H1 (cell line): Measurements from ENCODE around the gene MRPS27. TPM values are rescaled to one million over a fixed set of nuclear protein-coding genes. Genes with fewer than 3 reads are reported as not detected.

Experiments used
- CTCF ChIA-PET: fragments of 300-600 bp; sonication (Branson Sonifier 250); formaldehyde crosslinking; loops from one replicate; lab custom pipeline; 2021; ENCODE audit not compliant: partially characterized antibody; lab: Charles Lee
- POLR2A ChIA-PET: fragments of 300-600 bp; sonication (Branson Sonifier 250); formaldehyde crosslinking; loops from one replicate; lab custom pipeline; 2021; ENCODE audit warnings: inconsistent platforms; ENCODE audit not compliant: partially characterized antibody; lab: Charles Lee
- DNase-seq, 2 experiments: peaks; one replicate each; pipeline versions ENCODE4 v3.0.0 to v3.0.0-alpha.2; 2010 to 2022; ENCODE audit warnings: low spot score in 2 of 2, low read depth in 1 of 2, mixed read lengths in 1 of 2
- FAIRE-seq: peaks from 2 replicates; lab custom pipeline; 2011; peaks lifted over from hg19 to GRCh38; lab: Jason Lieb, UNC
- H2AFZ ChIP-seq: 2 replicates; pipeline ENCODE4 v1.8.1; 2012; ENCODE audit warnings: low read length, inconsistent platforms
- H2AK5ac ChIP-seq: 2 replicates; pipeline ENCODE4 v1.6.1; 2013; ENCODE audit warnings: low read depth, low read length
- H2BK120ac ChIP-seq: replicated peaks from 2 replicates; pipeline ENCODE3; 2013; ENCODE audit warnings: low read depth, low read length, inconsistent platforms
- H2BK12ac ChIP-seq: 2 replicates; pipeline ENCODE4 v1.6.1; 2013; ENCODE audit warnings: low read depth, low read length
- H2BK15ac ChIP-seq: 2 replicates; pipeline ENCODE4 v1.6.1; 2013; ENCODE audit warnings: low read length
- H2BK20ac ChIP-seq: 2 replicates; pipeline ENCODE4 v1.6.1; 2013; ENCODE audit warnings: low read length
- H2BK5ac ChIP-seq: 2 replicates; pipeline ENCODE4 v1.6.1; 2013; ENCODE audit warnings: low read depth, low read length
- H3K14ac ChIP-seq: 2 replicates; pipeline ENCODE4 v1.6.1; 2013; ENCODE audit warnings: inconsistent platforms; ENCODE audit not compliant: insufficient read length
- H3K18ac ChIP-seq: 2 replicates; pipeline ENCODE4 v1.6.1; 2013; ENCODE audit warnings: low read length; ENCODE audit errors: extremely low read depth
- H3K23ac ChIP-seq: 2 replicates; pipeline ENCODE4 v1.6.1; 2013; ENCODE audit warnings: inconsistent platforms; ENCODE audit not compliant: insufficient read length
- H3K23me2 ChIP-seq: 2 replicates; pipeline ENCODE4 v1.6.1; 2013; ENCODE audit warnings: low read depth, low read length
- H3K27ac ChIP-seq: 2 replicates; pipeline ENCODE4 v1.6.1; 2011; ENCODE audit warnings: low read depth, low read length, inconsistent platforms
- H3K27me3 ChIP-seq, 4 experiments: replicated peaks in 1 of 4; 1 replicate in 1 of 4; 2 replicates in 3 of 4; pipeline versions ENCODE4 v1.6.1 to v1.8.1; 2011 to 2013; ENCODE audit warnings: low read length in 3 of 4, mild to moderate bottlenecking in 3 of 4, inconsistent platforms in 2 of 4, mixed read lengths in 2 of 4, moderate library complexity in 1 of 4; ENCODE audit not compliant: control insufficient read depth in 3 of 4, insufficient read depth in 3 of 4; ENCODE audit errors: extremely low read depth in 1 of 4
- H3K36me3 ChIP-seq, 4 experiments: 2 replicates each; pipeline versions ENCODE4 v1.6.1 to v1.8.1; 2011 to 2013; ENCODE audit warnings: mild to moderate bottlenecking in 4 of 4, low read length in 3 of 4, moderate library complexity in 2 of 4, control low read depth in 1 of 4, inconsistent platforms in 1 of 4; ENCODE audit not compliant: insufficient read depth in 4 of 4, control insufficient read depth in 2 of 4
- H3K4ac ChIP-seq: replicated peaks from 2 replicates; pipeline ENCODE3; 2013; ENCODE audit warnings: low read length, low read depth, mixed read lengths, inconsistent platforms; ENCODE audit not compliant: insufficient read length
- H3K4me1 ChIP-seq, 4 experiments: replicated peaks in 1 of 4; 1 replicate in 1 of 4; 2 replicates in 3 of 4; pipeline versions ENCODE4 v1.6.1 to v1.8.1; 2011 to 2013; ENCODE audit warnings: low read length in 3 of 4, inconsistent platforms in 2 of 4, mixed read lengths in 1 of 4; ENCODE audit not compliant: insufficient read depth in 4 of 4, control insufficient read depth in 3 of 4
- H3K4me2 ChIP-seq, 2 experiments: 2 replicates each; pipeline versions ENCODE4 v1.6.1 to v1.8.1; 2011 to 2013; ENCODE audit warnings: low read depth in 2 of 2, low read length in 2 of 2, control low read depth in 1 of 2, inconsistent platforms in 1 of 2, mild to moderate bottlenecking in 1 of 2; ENCODE audit not compliant: insufficient read depth in 1 of 2
- H3K4me3 ChIP-seq, 4 experiments: fragments of 200-600, 300-600 bp in 1 of 4; sonication (generic), shearing (Covaris generic), sonication (Bioruptor Twin) in 1 of 4; 2 replicates each; pipeline versions ENCODE4 v1.5.1 to v1.8.1; 2011 to 2016; ENCODE audit warnings: low read length in 4 of 4, low read depth in 3 of 4, control low read depth in 2 of 4, inconsistent platforms in 2 of 4, mild to moderate bottlenecking in 2 of 4, mixed read lengths in 1 of 4, moderate library complexity in 1 of 4; ENCODE audit not compliant: insufficient read depth in 2 of 4; ENCODE audit errors: extremely low read depth in 1 of 4
- H3K56ac ChIP-seq: replicated peaks from 2 replicates; pipeline ENCODE3; 2013; ENCODE audit warnings: low read depth, mild to moderate bottlenecking, mixed read lengths, low read length, inconsistent platforms; ENCODE audit not compliant: insufficient read length
- H3K79me1 ChIP-seq: 2 replicates; pipeline ENCODE4 v1.6.1; 2013; ENCODE audit warnings: low read depth, low read length, control low read depth
- H3K79me2 ChIP-seq, 2 experiments: 2 replicates each; pipeline versions ENCODE4 v1.6.1 to v1.8.1; 2012 to 2013; ENCODE audit warnings: low read length in 2 of 2, mild to moderate bottlenecking in 2 of 2, inconsistent platforms in 1 of 2; ENCODE audit not compliant: insufficient read depth in 2 of 2, control insufficient read depth in 1 of 2
- H3K9ac ChIP-seq, 4 experiments: replicated peaks in 1 of 4; 1 replicate in 1 of 4; 2 replicates in 3 of 4; pipeline versions ENCODE4 v1.6.1 to v1.8.1; 2011 to 2013; ENCODE audit warnings: low read depth in 3 of 4, low read length in 3 of 4, control low read depth in 2 of 4, mild to moderate bottlenecking in 2 of 4, moderate library complexity in 2 of 4, inconsistent platforms in 1 of 4; ENCODE audit errors: extremely low read depth in 1 of 4
- H3K9me3 ChIP-seq, 2 experiments: 2 replicates each; pipeline versions ENCODE4 v1.6.1 to v1.8.1; 2012 to 2013; ENCODE audit warnings: mild to moderate bottlenecking in 2 of 2, moderate library complexity in 2 of 2, control low read depth in 1 of 2, inconsistent platforms in 1 of 2, low read depth in 1 of 2, low read length in 1 of 2, mixed read lengths in 1 of 2; ENCODE audit not compliant: insufficient read depth in 2 of 2
- H4K20me1 ChIP-seq, 2 experiments: replicated peaks in 1 of 2; 2 replicates each; pipeline versions ENCODE3 to v1.8.1; 2011 to 2013; ENCODE audit warnings: inconsistent platforms in 2 of 2, low read length in 2 of 2, mild to moderate bottlenecking in 1 of 2; ENCODE audit not compliant: insufficient read depth in 2 of 2, control insufficient read depth in 1 of 2
- H4K5ac ChIP-seq: 2 replicates; pipeline ENCODE4 v1.6.1; 2013; ENCODE audit warnings: low read length, low read depth, mixed read lengths, inconsistent platforms; ENCODE audit not compliant: insufficient read length
- H4K8ac ChIP-seq: 2 replicates; pipeline ENCODE4 v1.8.0; 2013; ENCODE audit warnings: mild to moderate bottlenecking, moderate library complexity, low read length, inconsistent platforms; ENCODE audit not compliant: insufficient read depth; ENCODE audit errors: extremely low read depth
- H4K91ac ChIP-seq: replicated peaks from 2 replicates; pipeline ENCODE3; 2013; ENCODE audit warnings: low read length, mixed read lengths, inconsistent platforms; ENCODE audit not compliant: insufficient read length
- MAFK ChIP-seq: IDR thresholded peaks from 2 replicates; pipeline ENCODE4 v1.6.1; 2012; ENCODE audit warnings: low read depth, mild to moderate bottlenecking, improper control_type of control experiment, low read length
- TBP ChIP-seq: IDR thresholded peaks from 2 replicates; pipeline ENCODE4 v1.6.1; 2011; ENCODE audit warnings: low read depth, low read length, improper control_type of control experiment
- WGBS, 2 experiments: shearing (Covaris generic) in 1 of 2; methylation state at CpG; one replicate each; pipeline versions ENCODE4 v1.1.6 to v1.1.7; 2013 to 2015; ENCODE audit warnings: low lambda C conversion rate in 2 of 2, mixed read lengths in 2 of 2, inconsistent platforms in 1 of 2, low coverage in 1 of 2, missing lambda C conversion rate in 1 of 2; ENCODE audit not compliant: insufficient replicate concordance in 2 of 2, insufficient coverage in 1 of 2, insufficient read length in 1 of 2; ENCODE audit errors: extremely low coverage in 1 of 2, missing lambda C conversion rate in 1 of 2; 5-methylcytosine and 5-hydroxymethylcytosine counted together
- polyA plus RNA-seq, 7 experiments: library from polyadenylated mRNA; depleted of rRNA in 3 of 7; stranded (reverse) in 5 of 7; unstranded in 2 of 7; fragments of >200 nt in 5 of 7; fragments of 200-250 nt in 2 of 7; gene quantifications; 1 replicate in 5 of 7; 2 replicates in 1 of 7; 4 replicates in 1 of 7; pipeline versions ENCODE4 v1.2.1 to v1.2.3, GENCODE V29; 2011 to 2013; ENCODE audit warnings: missing spikeins in 2 of 7, mixed read lengths in 2 of 7
- total RNA-seq: library from RNA; stranded (reverse); fragmentation: NEBNext Ultra II Directional; extraction: Animal tissue kit (Norgen Biotek cat#: 25700); gene quantifications from 2 replicates; pipeline ENCODE4 v1.2.1, GENCODE V29; 2021

Gene MRPS27
- total and polyA plus RNA-seq, 2 of the 8 experiments (the other 6 are each of a cell fraction or from before 2014, with no cell fraction given), result 93.2 to 102 TPM

- Histone ChIP-seq H2BK20ac (no peak overlapping the region), H3K4me2 (no peak overlapping the region), H4K5ac (no peak overlapping the region), H3K9me3 (no peaks in the 10 kb centered on the region), H3K4ac (no peak overlapping the region), H3K27ac (no peak overlapping the region), H2BK5ac (no peak overlapping the region), H2BK12ac (no peak overlapping the region), H4K91ac (no peak overlapping the region), H3K14ac (no peak overlapping the region), H2BK120ac (no peak overlapping the region), H3K27me3 (no peaks in the 10 kb centered on the region), H3K79me2 (peaks cover 0 to 9% of the 10 kb centered on the region in 2 experiments; a peak in 3 of 4 replicates), H3K79me1 (no peaks in the 10 kb centered on the region; the same call in 1 of the 2 replicates), H3K4me1 (peaks cover 0 to 5% (median 1%) of the 10 kb centered on the region in 4 experiments; a peak in 2 of 7 replicates), H3K23ac (no peak overlapping the region), H3K9ac (no peak overlapping the region), H2AK5ac (no peak overlapping the region), H3K36me3 (peaks cover 0 to 39% (median 8%) of the 10 kb centered on the region in 4 experiments; a peak in 3 of 8 replicates), H3K4me3 (no peak overlapping the region), H3K23me2 (no peaks in the 10 kb centered on the region), H3K56ac (no peak overlapping the region), H4K8ac (no peak overlapping the region), H2AFZ (no peak overlapping the region), H2BK15ac (no peak overlapping the region), H4K20me1 (no peaks in the 10 kb centered on the region), H3K18ac (no peak overlapping the region)
- DNase-seq (no peak), FAIRE-seq (no peak)
- TF ChIP-seq TBP, result no peak
- no peak for TF ChIP-seq MAFK
- ChIA-PET CTCF (interaction anchor here (0.7 kb wide), 1 partner anchor 138 kb away, joined by 4 read pairs; no protein-coding TSS in a partner anchor), POLR2A (no interaction called here)
- 96% methylated on average over 2 of the region's 2 CpGs; no CpG with 5 or more reads in 1 of the 2 experiments for WGBS, 2 experiments
Measured at GRCh38 chr5:72294473-72294872, 25.6 kb downstream of the MRPS27 start.
